Glutamatergic neuron (in vitro differentiated cells): ENCODE results near the gene LHFPL3. TPM values are rescaled to one million over a fixed set of nuclear protein-coding genes. Genes with fewer than 3 reads are reported as not detected.

ENCODE experiments used
- DNase-seq: peaks from one replicate; pipeline ENCODE4 v3.0.0; 2022
- H3K27ac Mint-ChIP-seq: one replicate; pipeline ENCODE4 v1.8.0; 2020; ENCODE audit warnings: mild to moderate bottlenecking, mixed read lengths, inconsistent platforms; ENCODE audit not compliant: unreplicated experiment
- H3K27me3 Mint-ChIP-seq: one replicate; pipeline ENCODE4 v1.8.0; 2020; ENCODE audit warnings: mild to moderate bottlenecking, moderate library complexity, mixed read lengths, inconsistent platforms; ENCODE audit not compliant: unreplicated experiment
- H3K36me3 Mint-ChIP-seq: one replicate; pipeline ENCODE4 v1.8.0; 2020; ENCODE audit warnings: mild to moderate bottlenecking, mixed read lengths, inconsistent platforms; ENCODE audit not compliant: unreplicated experiment
- H3K4me1 Mint-ChIP-seq: one replicate; pipeline ENCODE4 v1.8.0; 2020; ENCODE audit warnings: mild to moderate bottlenecking, low read depth, mixed read lengths, inconsistent platforms; ENCODE audit not compliant: unreplicated experiment
- H3K4me3 Mint-ChIP-seq: one replicate; pipeline ENCODE4 v1.8.0; 2020; ENCODE audit warnings: mild to moderate bottlenecking, mixed read lengths, inconsistent platforms; ENCODE audit not compliant: unreplicated experiment
- H3K9me3 Mint-ChIP-seq: one replicate; pipeline ENCODE4 v1.8.0; 2020; ENCODE audit warnings: mild to moderate bottlenecking, moderate library complexity, mixed read lengths, inconsistent platforms; ENCODE audit not compliant: unreplicated experiment
- total RNA-seq: library from RNA; stranded (reverse); fragmentation: NEBNext Ultra II Directional; extraction: Animal tissue kit (Norgen Biotek cat#: 25700); gene quantifications from one replicate; pipeline ENCODE4 v1.2.1, GENCODE V29; 2021; ENCODE audit not compliant: unreplicated experiment
- TF ChIP-seq, protein P1 (sequence below): fragments of 200-600 bp; sonication (generic); IDR thresholded peaks from one replicate; pipeline ENCODE4 v1.5.0; 2021; ENCODE audit not compliant: partially characterized antibody, unreplicated experiment

LHFPL3 gene
- total RNA-seq, 1 donor from 2014 or later, result not detected

DNA sequence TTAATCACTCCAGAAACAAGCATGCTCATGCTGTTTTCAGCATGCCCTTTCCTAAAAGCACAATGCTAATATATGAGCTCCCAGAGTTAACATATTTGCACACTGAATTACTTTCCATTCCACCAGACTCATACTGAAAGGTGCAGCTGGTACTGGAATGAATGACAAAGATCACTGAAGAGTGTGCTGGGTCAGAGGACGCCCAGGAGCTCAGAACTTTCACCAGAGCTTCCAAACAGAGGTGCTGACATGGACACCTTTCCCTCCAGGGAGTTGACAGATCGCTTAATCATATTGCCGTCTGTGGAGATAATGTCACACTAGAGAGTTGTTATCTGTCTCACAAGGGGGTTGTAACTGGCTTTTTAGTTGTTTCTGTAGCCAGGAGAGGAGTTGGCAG lies 292.9 kb downstream of the LHFPL3 start:
- Mint-ChIP-seq H3K27me3 (peaks cover 5% of the 10 kb centered on the region), H3K4me1 (no peaks in the 10 kb centered on the region), H3K27ac (no peak overlapping the region), H3K36me3 (peaks cover 5% of the 10 kb centered on the region), H3K9me3 (peaks cover 2% of the 10 kb centered on the region), H3K4me3 (no peak overlapping the region)
- no peak for DNase-seq
- TF ChIP-seq, protein P1, sequence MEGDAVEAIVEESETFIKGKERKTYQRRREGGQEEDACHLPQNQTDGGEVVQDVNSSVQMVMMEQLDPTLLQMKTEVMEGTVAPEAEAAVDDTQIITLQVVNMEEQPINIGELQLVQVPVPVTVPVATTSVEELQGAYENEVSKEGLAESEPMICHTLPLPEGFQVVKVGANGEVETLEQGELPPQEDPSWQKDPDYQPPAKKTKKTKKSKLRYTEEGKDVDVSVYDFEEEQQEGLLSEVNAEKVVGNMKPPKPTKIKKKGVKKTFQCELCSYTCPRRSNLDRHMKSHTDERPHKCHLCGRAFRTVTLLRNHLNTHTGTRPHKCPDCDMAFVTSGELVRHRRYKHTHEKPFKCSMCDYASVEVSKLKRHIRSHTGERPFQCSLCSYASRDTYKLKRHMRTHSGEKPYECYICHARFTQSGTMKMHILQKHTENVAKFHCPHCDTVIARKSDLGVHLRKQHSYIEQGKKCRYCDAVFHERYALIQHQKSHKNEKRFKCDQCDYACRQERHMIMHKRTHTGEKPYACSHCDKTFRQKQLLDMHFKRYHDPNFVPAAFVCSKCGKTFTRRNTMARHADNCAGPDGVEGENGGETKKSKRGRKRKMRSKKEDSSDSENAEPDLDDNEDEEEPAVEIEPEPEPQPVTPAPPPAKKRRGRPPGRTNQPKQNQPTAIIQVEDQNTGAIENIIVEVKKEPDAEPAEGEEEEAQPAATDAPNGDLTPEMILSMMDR, result no peak

DNA sequence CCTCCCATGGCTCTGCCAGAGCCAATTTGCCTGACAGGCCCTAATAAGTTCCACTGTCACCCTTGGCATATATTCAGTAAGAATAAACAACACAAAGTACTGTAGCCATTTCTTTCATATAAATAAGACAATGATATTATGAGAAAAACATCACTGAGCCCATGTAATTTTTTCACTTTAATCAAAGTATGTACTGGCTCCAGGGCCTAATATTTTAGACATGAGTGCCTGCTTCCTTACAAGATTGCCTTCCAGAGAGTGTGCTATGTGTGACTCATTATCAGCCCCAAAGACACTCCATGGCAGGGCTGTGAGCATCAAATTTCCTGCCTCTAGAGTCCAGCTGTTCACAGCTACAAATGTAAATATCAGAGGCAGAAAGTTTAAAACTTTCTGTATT lies 297.6 kb downstream of the LHFPL3 start:
- H3K27me3 Mint-ChIP-seq, result peaks cover 6% of the 10 kb centered on the region
- DNase-seq, result no peak
- TF ChIP-seq, protein P1, result no peak
- H3K9me3 Mint-ChIP-seq, result no peaks in the 10 kb centered on the region
- no peaks in the 10 kb centered on the region for H3K36me3 Mint-ChIP-seq
- H3K27ac Mint-ChIP-seq, result no peak overlapping the region
- H3K4me3 Mint-ChIP-seq, result no peak overlapping the region
- H3K4me1 Mint-ChIP-seq, result peaks cover 6% of the 10 kb centered on the region

DNA sequence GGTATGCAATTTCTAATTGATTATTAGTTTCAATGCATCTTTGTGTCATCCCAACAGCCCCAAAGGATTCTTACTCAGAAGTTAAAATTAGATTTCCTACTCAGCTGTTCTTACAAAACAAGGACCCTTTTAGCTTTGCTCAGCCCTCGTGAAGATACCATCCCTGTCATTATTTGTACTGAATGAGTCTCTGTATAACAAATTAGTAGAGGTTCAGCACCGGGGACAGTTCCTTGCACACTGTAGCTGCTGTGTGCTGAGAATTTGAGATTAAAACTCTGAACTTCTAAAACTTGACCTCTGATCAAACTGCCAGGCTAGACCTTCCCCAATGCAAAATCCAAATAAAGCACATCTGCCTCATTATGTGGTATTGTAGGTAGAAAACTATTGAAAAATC lies 299.1 kb downstream of the LHFPL3 start:
- H3K36me3 Mint-ChIP-seq, result no peaks in the 10 kb centered on the region
- no peaks in the 10 kb centered on the region for H3K9me3 Mint-ChIP-seq
- no peak overlapping the region for H3K4me3 Mint-ChIP-seq
- TF ChIP-seq, protein P1, result no peak
- peaks cover 6% of the 10 kb centered on the region for H3K4me1 Mint-ChIP-seq
- H3K27me3 Mint-ChIP-seq, result peaks cover 6% of the 10 kb centered on the region
- no peak overlapping the region for H3K27ac Mint-ChIP-seq
- DNase-seq, result no peak

GRCh38 chr7:104628017-104628416 lies 299.6 kb downstream of the LHFPL3 start:
- no peaks in the 10 kb centered on the region for H3K36me3 Mint-ChIP-seq
- H3K4me3 Mint-ChIP-seq, result no peak overlapping the region
- H3K27me3 Mint-ChIP-seq, result peaks cover 5% of the 10 kb centered on the region
- no peak for DNase-seq
- no peak overlapping the region for H3K27ac Mint-ChIP-seq
- peaks cover 6% of the 10 kb centered on the region for H3K4me1 Mint-ChIP-seq
- TF ChIP-seq, protein P1, result no peak
- no peaks in the 10 kb centered on the region for H3K9me3 Mint-ChIP-seq

DNA sequence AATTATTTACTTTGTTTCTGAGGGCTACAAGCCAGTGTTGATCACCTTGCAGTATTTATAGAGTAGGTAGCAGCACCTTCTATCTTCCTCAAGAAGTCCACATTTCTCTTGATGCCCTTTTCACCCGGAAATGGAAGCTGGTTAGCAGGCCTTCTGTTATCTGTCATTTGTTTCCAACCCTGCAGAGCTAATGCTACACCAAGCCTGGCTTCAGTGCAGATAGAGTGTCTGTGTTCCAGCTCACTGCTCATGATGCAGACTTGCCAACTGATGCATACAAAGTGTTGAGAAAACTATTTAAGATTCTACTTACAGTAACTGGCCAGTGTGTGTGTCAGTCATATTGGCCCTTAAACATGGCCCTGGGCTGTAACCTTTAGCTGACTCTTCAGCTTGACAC lies 301.0 kb downstream of the LHFPL3 start:
- no peak for DNase-seq
- Mint-ChIP-seq H3K27me3 (peaks cover 3% of the 10 kb centered on the region), H3K4me1 (peaks cover 6% of the 10 kb centered on the region), H3K36me3 (no peaks in the 10 kb centered on the region), H3K9me3 (no peaks in the 10 kb centered on the region), H3K4me3 (no peak overlapping the region), H3K27ac (no peak overlapping the region)
- TF ChIP-seq, protein P1, result no peak
